Measurements from ENCODE around the gene ANO8.
"Not testable (repeated sequence)": the region's sequence is repeated elsewhere in the genome, so short reads cannot be mapped to it uniquely, and the experiment has no call there.

ANO8 gene

DNA sequence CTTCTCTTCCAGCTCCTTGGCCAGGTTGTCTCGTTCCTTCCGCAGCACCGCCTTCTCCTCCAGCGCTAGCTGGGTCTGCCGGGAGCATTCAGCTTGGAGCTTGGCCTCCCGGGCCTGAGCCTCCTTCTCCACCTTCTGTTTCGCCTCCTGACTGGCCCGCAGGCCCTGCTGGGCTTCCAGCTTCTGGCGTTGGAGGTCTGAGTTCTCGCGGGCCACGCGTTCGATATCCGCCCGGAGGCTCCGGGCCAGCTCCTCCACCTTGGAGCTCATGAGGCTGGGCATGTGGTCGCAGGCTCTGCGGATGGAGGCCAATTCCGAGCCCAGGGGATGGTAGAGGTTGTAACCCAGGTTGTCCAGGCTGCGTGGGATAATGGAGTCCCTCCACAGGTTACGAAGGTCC lies 30.7 kb upstream of the ANO8 start:
- TF ChIP-seq, protein P1, sequence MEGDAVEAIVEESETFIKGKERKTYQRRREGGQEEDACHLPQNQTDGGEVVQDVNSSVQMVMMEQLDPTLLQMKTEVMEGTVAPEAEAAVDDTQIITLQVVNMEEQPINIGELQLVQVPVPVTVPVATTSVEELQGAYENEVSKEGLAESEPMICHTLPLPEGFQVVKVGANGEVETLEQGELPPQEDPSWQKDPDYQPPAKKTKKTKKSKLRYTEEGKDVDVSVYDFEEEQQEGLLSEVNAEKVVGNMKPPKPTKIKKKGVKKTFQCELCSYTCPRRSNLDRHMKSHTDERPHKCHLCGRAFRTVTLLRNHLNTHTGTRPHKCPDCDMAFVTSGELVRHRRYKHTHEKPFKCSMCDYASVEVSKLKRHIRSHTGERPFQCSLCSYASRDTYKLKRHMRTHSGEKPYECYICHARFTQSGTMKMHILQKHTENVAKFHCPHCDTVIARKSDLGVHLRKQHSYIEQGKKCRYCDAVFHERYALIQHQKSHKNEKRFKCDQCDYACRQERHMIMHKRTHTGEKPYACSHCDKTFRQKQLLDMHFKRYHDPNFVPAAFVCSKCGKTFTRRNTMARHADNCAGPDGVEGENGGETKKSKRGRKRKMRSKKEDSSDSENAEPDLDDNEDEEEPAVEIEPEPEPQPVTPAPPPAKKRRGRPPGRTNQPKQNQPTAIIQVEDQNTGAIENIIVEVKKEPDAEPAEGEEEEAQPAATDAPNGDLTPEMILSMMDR (IDR thresholded peaks at IDR 0.05; ENCODE audit: extremely low read depth, missing control alignments): no peak
- no peak for DNase-seq (ENCODE audit: low spot score)

DNA sequence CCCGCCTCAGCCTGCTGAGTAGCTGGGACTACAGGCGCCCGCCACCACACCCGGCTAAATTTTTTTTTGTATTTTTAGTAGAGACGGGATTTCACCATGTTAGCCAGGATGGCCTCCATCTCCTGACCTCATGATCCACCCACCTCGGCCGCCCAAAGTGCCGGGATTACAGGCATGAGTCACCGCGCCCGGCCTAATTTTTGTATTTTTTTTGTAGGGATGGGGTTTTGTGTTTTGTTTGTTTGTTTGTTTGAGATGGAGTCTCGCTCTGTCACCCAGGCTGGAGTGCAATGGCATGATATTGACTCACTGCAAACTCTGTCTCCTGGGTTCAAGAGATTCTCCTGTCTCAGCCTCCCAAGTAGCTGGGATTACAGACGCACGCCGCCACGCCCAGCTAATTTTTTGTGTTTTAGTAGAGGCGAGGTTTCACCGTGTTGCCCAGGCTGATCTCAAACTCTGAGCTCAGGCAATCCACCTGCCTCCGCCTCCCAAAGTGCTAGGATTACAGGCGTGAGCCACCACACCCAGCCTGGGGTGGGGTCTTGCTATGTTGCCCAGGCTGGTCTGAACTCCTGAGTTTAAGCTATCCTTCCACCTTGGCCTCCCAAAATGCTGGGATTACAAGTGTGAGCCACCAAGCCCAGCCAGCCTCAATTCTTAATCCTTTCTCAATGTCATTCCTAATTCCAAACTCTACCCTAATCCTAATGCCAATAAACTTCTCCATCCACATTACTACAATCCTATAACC lies 29.4 kb upstream of the ANO8 start:
- DNase-seq (ENCODE audit: low spot score): not testable (repeated sequence)

DNA sequence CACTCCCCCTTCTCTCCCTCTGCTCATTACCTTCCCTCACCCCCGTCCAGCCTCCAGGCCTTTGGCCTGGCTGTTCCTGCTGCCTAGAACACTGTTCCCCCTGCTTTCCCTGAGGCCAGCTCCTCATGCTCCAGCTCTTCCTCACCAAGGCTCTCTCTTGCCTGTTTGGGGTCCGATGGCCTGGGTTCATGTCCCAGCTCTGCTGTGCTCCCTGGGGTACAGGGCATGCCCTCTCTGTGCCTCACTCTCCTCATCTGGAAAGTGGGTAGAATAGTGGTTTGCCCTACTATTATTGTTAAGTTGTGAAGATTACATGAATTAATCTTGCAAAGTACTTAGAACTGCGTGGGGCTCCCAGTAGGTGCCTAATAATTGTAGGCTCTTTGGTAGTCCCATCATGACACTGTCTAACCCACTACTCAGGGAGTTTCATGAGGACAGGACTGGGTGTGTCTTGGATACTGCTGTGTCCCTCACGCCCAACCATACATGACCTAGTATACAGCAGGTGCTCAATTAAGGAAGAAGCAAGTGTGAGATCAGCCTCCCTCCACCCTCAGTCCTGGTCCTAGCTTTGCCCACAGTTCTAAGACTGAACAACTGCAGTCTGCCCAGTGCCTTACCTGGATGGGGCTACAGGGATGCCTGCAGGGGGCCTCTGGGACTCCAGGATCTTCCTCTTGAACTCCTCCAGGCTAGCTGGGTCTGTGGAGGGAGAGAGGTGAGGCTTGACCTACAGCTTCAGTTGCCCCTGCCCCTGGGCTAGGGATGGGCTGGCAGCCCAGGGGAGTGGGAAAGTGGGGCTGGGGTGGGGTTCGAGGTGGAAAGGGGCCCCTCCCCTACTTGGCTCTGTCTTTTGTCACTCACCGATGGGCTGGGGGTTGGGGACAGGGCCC lies 25.5 kb upstream of the ANO8 start:
- TF ChIP-seq, protein P1 (IDR thresholded peaks at IDR 0.05; ENCODE audit: extremely low read depth, missing control alignments): no peak
- DNase-seq (ENCODE audit: low spot score): no peak

DNA sequence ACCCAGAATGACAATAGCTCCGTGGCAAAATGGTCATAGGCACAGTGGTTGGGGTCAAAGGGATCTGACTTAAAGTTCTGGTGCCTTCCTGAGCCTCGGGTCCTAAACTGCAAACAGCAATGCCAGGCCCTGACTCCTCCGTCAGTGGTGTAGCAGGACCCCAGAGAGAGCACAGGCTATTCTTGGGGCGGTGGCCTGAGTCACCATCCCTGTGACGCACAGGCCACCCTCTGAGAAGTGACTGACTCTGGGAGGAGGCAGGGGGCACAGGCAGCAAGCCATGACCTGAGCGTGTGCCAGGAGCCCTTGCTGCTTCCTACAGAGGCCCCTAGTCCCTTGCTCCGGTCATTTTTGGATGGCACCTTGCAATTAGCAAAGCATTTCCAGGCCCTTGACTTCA lies 23.7 kb upstream of the ANO8 start:
- TF ChIP-seq, protein P1 (IDR thresholded peaks at IDR 0.05; ENCODE audit: extremely low read depth, missing control alignments): no peak
- no peak for DNase-seq (ENCODE audit: low spot score)

DNA sequence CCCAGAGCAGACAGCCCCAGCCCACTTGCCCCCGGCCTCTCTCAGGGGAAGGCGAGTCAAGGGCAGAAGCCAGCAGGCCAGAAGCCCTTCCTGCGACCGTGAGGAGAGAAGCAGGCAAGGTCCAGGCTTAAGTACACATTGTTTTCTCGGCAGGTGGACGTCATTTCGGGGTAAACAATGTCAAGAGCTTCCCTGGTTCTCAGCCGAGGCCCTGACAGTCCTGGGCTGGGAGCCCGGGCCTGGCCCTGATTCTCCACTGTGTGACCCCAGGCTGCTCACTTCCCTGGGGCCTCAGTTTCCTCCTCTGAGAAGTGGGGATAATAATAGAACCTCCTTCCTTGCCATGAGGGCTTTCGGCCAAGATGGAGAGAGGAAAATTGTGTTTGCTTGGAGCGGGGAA lies 23.1 kb upstream of the ANO8 start:
- TF ChIP-seq, protein P1 (IDR thresholded peaks at IDR 0.05; ENCODE audit: extremely low read depth, missing control alignments): no peak
- no peak for DNase-seq (ENCODE audit: low spot score)

DNA sequence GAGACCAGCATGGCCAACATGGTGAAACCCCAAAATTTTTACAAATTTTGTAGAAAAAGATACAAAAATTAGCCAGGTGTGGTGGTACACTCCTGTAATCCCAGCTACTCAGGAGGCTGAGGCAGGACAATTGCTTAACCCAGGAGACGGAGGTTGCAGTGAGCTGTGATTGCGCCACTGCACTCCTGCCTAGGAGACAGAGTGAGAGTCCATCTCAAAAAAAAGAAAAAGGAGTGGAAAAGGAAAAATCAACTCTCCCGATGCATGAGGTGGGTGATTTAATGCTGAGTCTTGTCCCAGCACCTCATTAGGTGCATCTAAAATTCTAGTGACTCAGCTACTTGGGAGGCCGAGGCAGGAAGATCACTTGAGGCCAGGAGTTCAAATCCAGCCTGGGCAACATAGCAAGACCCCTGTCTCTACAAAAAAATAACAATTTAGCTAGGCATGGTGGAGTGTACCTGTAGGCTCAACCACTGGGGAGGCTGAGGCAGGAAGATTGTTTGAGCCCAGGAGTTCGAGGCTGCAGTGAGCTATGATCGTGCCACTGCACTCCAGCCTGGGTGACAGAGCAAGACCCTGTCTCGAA lies 22.5 kb upstream of the ANO8 start:
- TF ChIP-seq, protein P1 (IDR thresholded peaks at IDR 0.05; ENCODE audit: extremely low read depth, missing control alignments): no peak
- no peak for DNase-seq (ENCODE audit: low spot score)

DNA sequence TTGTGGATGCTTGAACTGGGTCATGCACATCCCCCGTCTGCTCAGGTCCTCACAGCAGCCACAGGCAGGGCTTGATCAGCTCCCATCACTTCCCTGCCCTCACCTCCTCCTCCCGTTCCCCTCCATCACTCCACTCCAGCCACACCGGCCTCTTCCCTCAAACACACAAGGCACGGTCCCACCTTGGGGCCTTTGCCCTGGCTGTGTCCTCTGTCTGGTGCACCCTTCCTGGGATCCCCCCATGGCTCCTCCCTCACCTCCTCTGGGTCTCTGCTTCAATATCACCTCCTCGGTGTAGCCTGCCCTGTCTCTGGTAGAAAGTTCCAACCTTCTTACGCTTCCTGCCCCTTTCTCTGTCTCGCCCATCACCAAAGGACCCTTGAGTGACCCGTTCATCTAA lies 18.7 kb upstream of the ANO8 start:
- DNase-seq (ENCODE audit: low spot score): no peak
- TF ChIP-seq, protein P1 (IDR thresholded peaks at IDR 0.05; ENCODE audit: extremely low read depth, missing control alignments): no peak

Data from GM20000 (cell line).